Stimulated activated CD8-positive, alpha-beta memory T cell treated with anti-CD3 and anti-CD28 coated beads, Interleukin-7, amount 100 ng/mL, for 4 hours (primary cell): ENCODE measurements around the gene CD74.
"Not testable (repeated sequence)": the region's sequence is repeated elsewhere in the genome, so short reads cannot be mapped to it uniquely, and the experiment has no call there.

Experiments used
- DNase-seq, 2 donors: peaks; one replicate each; pipeline ENCODE4 v3.0.0-alpha.2; 2020; ENCODE audit warnings: low read depth in 2 of 2

The CD74 gene

DNA sequence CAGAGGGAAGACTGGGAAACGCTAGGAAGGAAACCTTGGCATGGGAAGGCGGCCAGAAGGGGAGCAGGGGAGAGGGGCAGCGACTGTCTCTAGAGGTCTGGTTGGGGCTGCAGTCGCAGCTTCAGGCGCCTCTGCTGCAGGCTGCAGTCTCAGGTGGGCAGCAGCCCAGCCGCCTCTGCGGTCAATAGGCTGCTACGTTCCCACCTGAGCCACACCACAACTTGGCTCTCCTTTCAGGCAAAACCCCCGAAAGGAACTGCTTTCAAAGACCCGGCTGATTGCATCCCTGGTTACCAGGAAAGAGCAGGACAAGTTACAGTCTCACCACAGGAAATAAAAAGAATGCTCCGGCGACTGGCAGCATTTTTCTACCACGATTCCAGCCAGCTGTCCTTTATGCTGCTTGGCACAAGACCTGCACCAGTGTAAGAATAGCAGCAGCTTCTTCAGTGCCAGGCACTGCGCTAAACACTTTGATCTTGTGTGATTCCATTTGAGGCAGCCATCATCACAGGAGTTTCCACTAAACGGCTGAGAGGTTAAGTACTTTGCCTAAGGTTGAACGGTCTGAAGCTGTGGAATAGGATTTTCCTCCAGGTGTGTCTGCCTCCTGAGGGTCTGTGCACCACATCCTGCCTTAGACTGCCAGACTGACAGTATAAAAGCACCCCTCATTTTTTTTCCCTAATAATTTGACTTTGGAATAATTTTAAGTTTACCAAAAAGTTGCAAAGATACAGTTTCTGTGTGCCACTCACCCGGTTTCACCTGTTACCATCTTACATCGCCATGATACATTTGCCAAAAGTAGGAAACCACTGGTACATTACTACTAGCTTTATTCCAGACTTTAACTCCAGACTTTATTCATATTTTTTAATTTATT is 29.3 kb upstream of the CD74 start:
- no peak for DNase-seq

DNA sequence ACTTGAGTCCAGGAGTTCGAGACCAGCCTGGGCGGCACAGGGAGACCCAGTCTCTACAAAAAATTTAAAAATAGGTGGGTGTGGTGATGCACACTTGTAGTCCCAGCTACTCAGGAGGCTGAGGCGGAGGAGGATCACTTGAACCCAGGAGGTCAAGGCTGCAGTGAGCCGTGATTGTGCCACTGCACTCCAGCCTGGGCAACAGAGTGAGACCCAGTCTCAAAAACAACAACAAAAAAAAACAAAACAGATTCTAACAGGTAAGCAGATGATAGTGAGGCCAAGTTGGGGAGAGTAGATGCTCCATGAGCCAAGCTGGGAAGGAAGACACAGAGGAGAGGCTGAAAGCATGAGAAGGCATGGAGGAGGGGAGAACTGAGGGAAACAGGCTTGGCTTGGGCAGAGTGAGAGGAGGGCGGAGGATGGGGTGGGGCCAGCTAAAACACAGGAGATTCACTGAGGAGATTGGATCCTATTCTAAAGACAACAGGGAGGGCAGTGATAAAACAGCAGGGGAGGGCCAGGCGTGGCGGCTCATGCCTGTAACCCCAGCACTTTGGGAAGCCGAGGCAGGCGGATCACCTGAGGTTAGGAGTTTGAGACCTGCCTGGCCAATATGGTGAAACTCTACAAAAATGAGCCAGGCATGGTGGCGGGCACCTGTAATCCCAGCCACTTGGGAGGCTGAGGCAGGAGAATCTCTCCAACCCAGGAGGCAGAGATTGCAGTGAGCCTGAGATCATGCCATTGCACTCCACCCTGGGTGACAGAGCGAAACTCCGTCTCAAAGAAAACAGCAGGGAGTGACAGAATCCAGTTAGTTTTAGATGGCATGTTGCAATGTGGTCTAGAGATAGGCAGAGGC is 28.5 kb upstream of the CD74 start:
- DNase-seq = no peak

- no peak for DNase-seq
Measured at GRCh38 chr5:150438873-150439546, 26.3 kb upstream of the CD74 start.

- DNase-seq = peak; percentile 77 to 85
Measured at GRCh38 chr5:150436141-150436680, 23.5 kb upstream of the CD74 start.

DNA sequence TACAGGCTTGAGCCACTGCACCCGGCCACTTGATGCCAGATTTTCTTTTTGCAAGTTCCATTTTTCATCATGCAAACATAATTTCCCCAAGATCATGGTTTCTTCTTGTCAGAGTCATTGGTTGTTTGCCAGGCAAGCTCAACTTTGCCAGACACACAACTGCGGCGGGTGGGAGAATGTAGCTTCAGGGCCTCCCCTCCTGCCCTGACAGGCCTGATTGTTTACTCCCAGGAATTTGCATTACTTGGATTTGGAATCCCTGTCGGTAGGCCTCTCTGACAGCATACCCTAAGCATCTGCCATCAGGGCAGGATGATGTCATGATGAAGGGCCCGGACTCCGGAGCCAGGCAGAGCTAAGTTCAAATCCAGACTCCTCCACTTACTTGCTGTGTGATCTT is 21.8 kb upstream of the CD74 start:
- no peak for DNase-seq

- no peak for DNase-seq
Measured at GRCh38 chr5:150431574-150431973, 18.9 kb upstream of the CD74 start.

DNA sequence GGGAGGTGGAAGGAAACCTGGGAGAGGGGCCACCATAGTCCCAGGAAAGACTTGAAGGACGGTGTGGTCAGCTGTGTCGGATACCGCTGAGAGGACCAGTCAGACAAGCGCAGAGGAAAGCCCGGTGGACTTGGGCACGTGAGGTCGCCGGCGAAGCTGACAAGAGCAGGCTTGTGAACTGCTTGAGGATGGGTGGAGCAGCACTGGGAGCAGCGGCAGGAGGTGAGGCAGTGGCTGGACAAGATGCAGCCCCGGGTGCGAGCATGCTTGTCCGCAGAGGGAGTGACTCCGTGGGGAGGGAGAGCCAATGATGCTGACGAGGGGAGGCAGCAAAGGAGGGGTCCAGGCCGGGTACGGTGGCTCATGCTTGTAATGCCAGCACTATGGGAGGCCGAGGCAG is 18.3 kb upstream of the CD74 start:
- no peak for DNase-seq

DNA sequence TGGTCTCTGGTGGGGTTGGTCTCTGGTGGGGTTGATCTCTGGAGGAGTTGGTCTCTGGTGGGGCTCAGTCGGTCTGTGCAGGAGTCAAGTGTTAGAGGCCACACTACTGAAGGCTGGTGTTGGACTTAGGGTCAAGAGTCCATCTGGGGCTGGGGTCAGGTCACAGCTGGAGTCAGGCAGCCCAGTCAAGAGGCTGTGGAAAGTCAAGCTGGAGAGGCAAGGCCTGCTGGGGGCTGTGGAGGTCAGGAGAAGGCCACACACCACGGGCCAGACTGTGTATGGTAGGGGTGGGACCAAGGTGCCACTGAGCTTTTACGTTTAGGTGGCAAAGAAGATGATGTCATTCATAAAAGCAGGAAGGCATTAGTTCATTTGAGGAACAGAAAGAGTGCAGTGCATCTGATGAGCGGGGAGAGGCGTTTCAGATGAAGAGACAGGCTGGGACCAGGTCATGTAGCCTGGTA is 16.7 kb upstream of the CD74 start:
- no peak for DNase-seq

DNA sequence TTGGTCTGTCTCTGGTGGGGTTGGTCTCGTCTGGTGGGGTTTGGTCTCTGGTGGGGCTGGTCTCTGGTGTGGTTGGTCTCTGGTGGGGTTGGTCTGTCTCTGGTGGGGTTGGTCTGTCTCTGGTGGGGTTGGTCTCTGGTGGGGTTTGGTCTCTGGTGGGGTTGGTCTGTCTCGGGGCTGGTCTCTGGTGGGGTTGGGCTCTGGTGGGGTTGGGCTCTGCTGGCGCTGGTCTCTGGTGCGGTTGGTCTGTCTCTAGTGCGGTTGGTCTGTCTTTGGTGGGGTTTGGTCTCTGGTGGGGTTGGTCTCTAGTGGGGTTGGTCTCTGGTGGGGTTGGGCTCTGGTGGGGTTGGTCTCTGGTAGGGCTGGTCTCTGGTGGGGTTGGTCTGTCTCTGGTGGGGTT is 16.3 kb upstream of the CD74 start:
- no peak for DNase-seq

- no peak for DNase-seq
Measured at GRCh38 chr5:150428106-150428876, 15.6 kb upstream of the CD74 start.

GRCh38 chr5:150426165-150426564 is 13.5 kb upstream of the CD74 start:
- not testable (repeated sequence) for DNase-seq

GRCh38 chr5:150422758-150423157 is 10.0 kb upstream of the CD74 start:
- DNase-seq = no peak

- no peak for DNase-seq
Measured at GRCh38 chr5:150422075-150422474, 9.4 kb upstream of the CD74 start.

- DNase-seq = no peak
Measured at GRCh38 chr5:150419630-150420270, 7.0 kb upstream of the CD74 start.

DNA sequence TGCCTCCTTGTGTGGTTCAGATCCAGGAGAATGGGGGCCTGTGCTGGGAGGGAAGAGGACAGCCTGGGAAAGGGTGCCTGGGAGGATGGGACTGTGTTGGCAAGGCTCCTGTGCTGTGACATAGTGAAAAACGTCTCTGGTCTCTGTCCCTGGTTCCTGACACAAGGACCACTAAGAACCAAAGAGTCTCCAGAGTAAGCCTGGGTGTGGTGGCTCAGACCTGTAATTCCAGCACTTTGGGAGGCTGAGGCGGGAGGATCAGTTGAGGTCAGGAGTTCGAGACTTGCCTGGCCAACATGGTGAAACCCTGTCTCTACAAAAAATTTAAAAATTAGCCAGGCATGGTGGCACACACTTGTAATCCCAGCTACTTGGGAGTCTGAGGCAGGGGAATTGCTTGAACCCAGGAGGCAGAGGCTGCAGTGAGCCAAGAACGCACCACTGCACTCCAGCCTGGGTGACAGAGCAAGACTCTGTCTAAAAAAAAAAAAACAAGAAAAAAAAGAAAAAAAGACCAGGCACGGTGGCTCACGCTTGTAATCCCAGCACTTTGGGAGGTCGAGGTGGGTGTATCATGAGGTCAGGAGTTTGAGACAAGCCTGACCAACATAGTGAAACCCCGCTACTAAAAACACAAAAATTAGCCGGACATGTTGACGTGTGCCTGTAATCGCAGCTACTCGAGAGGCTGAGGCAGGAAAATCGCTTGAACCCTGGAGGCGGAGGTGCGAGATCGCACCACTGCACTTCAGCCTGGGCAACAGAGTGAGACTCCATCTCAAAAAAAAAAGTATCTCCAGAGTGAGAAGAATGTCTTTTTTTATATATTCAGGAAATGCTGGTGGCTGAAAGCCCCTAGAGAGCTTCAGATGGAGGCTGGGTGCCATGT is 1.4 kb upstream of the CD74 start:
- not testable (repeated sequence) for DNase-seq

DNA sequence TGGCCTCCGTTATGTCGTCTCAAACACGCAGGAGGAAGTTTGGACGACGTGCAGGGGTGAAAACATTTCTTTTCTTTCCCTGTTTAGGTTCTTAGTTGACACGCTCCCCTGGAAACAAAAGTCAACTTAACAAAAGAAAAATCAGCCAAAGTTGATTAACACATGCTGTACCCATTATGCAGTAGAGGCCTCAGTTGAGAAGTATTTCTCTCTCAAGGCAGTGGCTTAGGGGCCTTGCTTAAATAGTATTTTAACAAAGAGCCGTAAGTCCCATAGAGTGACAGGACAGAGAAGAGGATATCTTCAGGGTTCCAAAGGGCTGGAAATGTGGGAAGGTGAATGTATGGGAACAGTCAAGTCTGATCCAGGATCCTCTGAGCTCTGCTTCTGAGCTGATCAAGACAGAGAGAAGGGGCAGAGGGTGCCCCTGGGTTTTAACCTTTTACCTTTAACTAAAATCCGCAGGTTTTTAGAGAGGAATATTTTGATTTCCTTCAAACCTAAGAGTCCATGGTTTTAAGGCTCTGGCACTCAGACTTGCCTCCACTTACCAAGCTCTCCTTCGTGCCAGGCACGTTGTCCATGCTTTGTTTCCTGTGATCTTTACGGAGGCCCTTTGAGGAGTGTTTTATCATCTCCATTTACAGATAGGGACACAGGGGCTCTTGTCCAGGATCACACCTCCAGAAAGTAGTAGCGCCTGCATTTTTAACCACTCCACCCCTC is 629 bp upstream of the CD74 start:
- DNase-seq = no peak

- DNase-seq = peak; percentile 52 to 54
Measured at GRCh38 chr5:150411245-150411979, 1.3 kb downstream of the CD74 start.
